WTC11 (cell line): ENCODE data around the gene PFN2.

ENCODE experiments used
- KAT7 ChIP-seq: sonication (generic); formaldehyde crosslinking; IDR thresholded peaks from 2 replicates; pipeline ENCODE4 v1.8.1; 2023; ENCODE audit warnings: missing genetic modification reagents, mild to moderate bottlenecking, borderline replicate concordance
- NR2C2 ChIP-seq: sonication (generic); formaldehyde crosslinking; IDR thresholded peaks from 2 replicates; pipeline ENCODE4 v1.8.0; 2022; ENCODE audit warnings: mild to moderate bottlenecking, missing genetic modification reagents
- TF ChIP-seq, protein P1 (sequence below): fragments of 200-600 bp; IDR thresholded peaks from 2 replicates; pipeline ENCODE4 v1.8.0; 2022; ENCODE audit warnings: antibody characterized with exemption

DNA sequence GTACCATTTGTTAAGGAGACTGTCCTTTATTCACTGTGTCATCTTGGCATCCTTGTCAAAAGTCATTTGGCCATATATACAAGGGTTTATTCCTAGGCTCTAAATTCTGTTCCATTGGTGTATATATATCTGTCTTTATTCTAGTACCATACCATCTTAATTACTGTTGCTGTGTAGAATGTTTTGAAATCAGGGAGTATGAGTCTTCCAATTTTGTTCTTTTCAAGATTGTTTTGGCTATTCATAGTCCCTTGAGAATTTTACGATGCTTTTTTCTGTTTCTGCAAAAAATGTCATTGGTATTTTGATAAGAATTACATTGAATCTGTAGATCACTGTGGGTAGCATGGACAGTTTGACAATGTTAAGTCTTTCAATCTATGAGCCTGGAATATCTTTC lies 28.7 kb downstream of the PFN2 start:
- TF ChIP-seq, protein P1, sequence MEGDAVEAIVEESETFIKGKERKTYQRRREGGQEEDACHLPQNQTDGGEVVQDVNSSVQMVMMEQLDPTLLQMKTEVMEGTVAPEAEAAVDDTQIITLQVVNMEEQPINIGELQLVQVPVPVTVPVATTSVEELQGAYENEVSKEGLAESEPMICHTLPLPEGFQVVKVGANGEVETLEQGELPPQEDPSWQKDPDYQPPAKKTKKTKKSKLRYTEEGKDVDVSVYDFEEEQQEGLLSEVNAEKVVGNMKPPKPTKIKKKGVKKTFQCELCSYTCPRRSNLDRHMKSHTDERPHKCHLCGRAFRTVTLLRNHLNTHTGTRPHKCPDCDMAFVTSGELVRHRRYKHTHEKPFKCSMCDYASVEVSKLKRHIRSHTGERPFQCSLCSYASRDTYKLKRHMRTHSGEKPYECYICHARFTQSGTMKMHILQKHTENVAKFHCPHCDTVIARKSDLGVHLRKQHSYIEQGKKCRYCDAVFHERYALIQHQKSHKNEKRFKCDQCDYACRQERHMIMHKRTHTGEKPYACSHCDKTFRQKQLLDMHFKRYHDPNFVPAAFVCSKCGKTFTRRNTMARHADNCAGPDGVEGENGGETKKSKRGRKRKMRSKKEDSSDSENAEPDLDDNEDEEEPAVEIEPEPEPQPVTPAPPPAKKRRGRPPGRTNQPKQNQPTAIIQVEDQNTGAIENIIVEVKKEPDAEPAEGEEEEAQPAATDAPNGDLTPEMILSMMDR, result no peak
- no peak for TF ChIP-seq NR2C2
- no peak for TF ChIP-seq KAT7 (CRISPR knock-in tag)
